GM12875 (cell line): Measurements from ENCODE around the gene HTD2.

Experiments
- H3K4me3 ChIP-seq: one replicate; pipeline ENCODE4 v1.5.1; 2011; ENCODE audit warnings: low read depth, low read length, control low read depth
- CTCF ChIP-seq: IDR thresholded peaks from 2 replicates; pipeline ENCODE4 v1.5.1; 2011; ENCODE audit warnings: low read depth, mild to moderate bottlenecking, control low read depth, inconsistent platforms, low read length, moderate library complexity, borderline replicate concordance; ENCODE audit not compliant: insufficient read depth

Gene HTD2

GRCh38 chr3:58296269-58296668 lies 10.1 kb upstream of the HTD2 start:
- TF ChIP-seq CTCF: no peak
- H3K4me3 ChIP-seq: no peak overlapping the region

GRCh38 chr3:58296843-58297242 lies 9.5 kb upstream of the HTD2 start:
- no peak overlapping the region for H3K4me3 ChIP-seq
- no peak for TF ChIP-seq CTCF

GRCh38 chr3:58298190-58298589 lies 8.1 kb upstream of the HTD2 start:
- TF ChIP-seq CTCF: no peak
- no peak overlapping the region for H3K4me3 ChIP-seq

- no peak for TF ChIP-seq CTCF
- no peak overlapping the region for H3K4me3 ChIP-seq
Measured at GRCh38 chr3:58299075-58299474, 7.2 kb upstream of the HTD2 start.

GRCh38 chr3:58299839-58300516 lies 6.3 kb upstream of the HTD2 start:
- no peak overlapping the region for H3K4me3 ChIP-seq
- TF ChIP-seq CTCF: peak; percentile 25; the same call in 1 of the 2 replicates

GRCh38 chr3:58307639-58308215 lies 1.4 kb downstream of the HTD2 start:
- peak overlapping the region; percentile 80 for H3K4me3 ChIP-seq
- no peak for TF ChIP-seq CTCF

GRCh38 chr3:58308728-58309127 lies 2.4 kb downstream of the HTD2 start:
- no peak for TF ChIP-seq CTCF
- H3K4me3 ChIP-seq: no peak overlapping the region
